ENCODE results near the gene FHOD3. TPM values are rescaled to one million over a fixed set of nuclear protein-coding genes. Genes with fewer than 3 reads are reported as not detected.
"Not testable (repeated sequence)": the region's sequence is repeated elsewhere in the genome, so short reads cannot be mapped to it uniquely, and the experiment has no call there.

Gene FHOD3
- polyA plus RNA-seq, 1 donor from 2014 or later, result not detected

GRCh38 chr18:36338403-36338933 lies 41.0 kb downstream of the FHOD3 start:
- Mint-ChIP-seq H3K4me3 (no peak overlapping the region), H3K9me3 (peaks cover 2 to 10% (median 9%) of the 10 kb centered on the region in 3 donors)

GRCh38 chr18:36340246-36340645 lies 42.7 kb downstream of the FHOD3 start:
- peaks cover 0 to 2% (median 0%) of the 10 kb centered on the region in 3 donors for H3K4me1 Mint-ChIP-seq
- no peak overlapping the region for H3K27ac Mint-ChIP-seq
- no peak overlapping the region for H3K4me3 Mint-ChIP-seq
- H3K27me3 Mint-ChIP-seq, result peaks cover 2% of the 10 kb centered on the region
- H3K9me3 Mint-ChIP-seq, result peaks cover 2 to 10% (median 9%) of the 10 kb centered on the region in 3 donors
- no peaks in the 10 kb centered on the region for H3K36me3 Mint-ChIP-seq

More at GRCh38 chr18:36338403-36338933, 41.0 kb downstream of the FHOD3 start:
- H3K27me3 Mint-ChIP-seq, result peaks cover 2% of the 10 kb centered on the region
- H3K36me3 Mint-ChIP-seq, result no peaks in the 10 kb centered on the region
- H3K4me1 Mint-ChIP-seq, result peaks cover 0 to 2% (median 0%) of the 10 kb centered on the region in 3 donors
- no peak overlapping the region for H3K27ac Mint-ChIP-seq

GRCh38 chr18:36341944-36342343 lies 44.4 kb downstream of the FHOD3 start:
- H3K27me3 Mint-ChIP-seq, result peaks cover 5% of the 10 kb centered on the region
- no peak overlapping the region for H3K4me3 Mint-ChIP-seq
- H3K27ac Mint-ChIP-seq, result no peak overlapping the region
- H3K9me3 Mint-ChIP-seq, result peaks cover 2 to 10% (median 9%) of the 10 kb centered on the region in 3 donors
- H3K4me1 Mint-ChIP-seq, result peaks cover 0 to 2% (median 0%) of the 10 kb centered on the region in 3 donors
- no peaks in the 10 kb centered on the region for H3K36me3 Mint-ChIP-seq

GRCh38 chr18:36348331-36348730 lies 50.8 kb downstream of the FHOD3 start:
- H3K4me1 Mint-ChIP-seq, result no peaks in the 10 kb centered on the region
- peaks cover 13% of the 10 kb centered on the region for H3K27me3 Mint-ChIP-seq
- H3K36me3 Mint-ChIP-seq, result no peaks in the 10 kb centered on the region
- no peak overlapping the region for H3K4me3 Mint-ChIP-seq
- no peak overlapping the region for H3K27ac Mint-ChIP-seq
- H3K9me3 Mint-ChIP-seq, result no peaks in the 10 kb centered on the region

- no peaks in the 10 kb centered on the region for H3K9me3 Mint-ChIP-seq
- H3K36me3 Mint-ChIP-seq, result no peaks in the 10 kb centered on the region
- no peak overlapping the region for H3K4me3 Mint-ChIP-seq
- H3K4me1 Mint-ChIP-seq, result no peaks in the 10 kb centered on the region
- no peak overlapping the region for H3K27ac Mint-ChIP-seq
- peaks cover 13% of the 10 kb centered on the region for H3K27me3 Mint-ChIP-seq
Measured at GRCh38 chr18:36348971-36349417, 51.5 kb downstream of the FHOD3 start.

- Mint-ChIP-seq H3K9me3 (no peaks in the 10 kb centered on the region), H3K36me3 (no peaks in the 10 kb centered on the region), H3K27me3 (peaks cover 13% of the 10 kb centered on the region), H3K4me1 (no peaks in the 10 kb centered on the region), H3K27ac (no peak overlapping the region), H3K4me3 (no peak overlapping the region)
Measured at GRCh38 chr18:36349552-36349951, 52.0 kb downstream of the FHOD3 start.

- Mint-ChIP-seq H3K4me3 (no peak overlapping the region), H3K27me3 (peaks cover 13% of the 10 kb centered on the region), H3K27ac (no peak overlapping the region), H3K9me3 (no peaks in the 10 kb centered on the region), H3K36me3 (no peaks in the 10 kb centered on the region), H3K4me1 (no peaks in the 10 kb centered on the region)
Measured at GRCh38 chr18:36350251-36350651, 52.7 kb downstream of the FHOD3 start.

GRCh38 chr18:36350839-36351469 lies 53.4 kb downstream of the FHOD3 start:
- H3K4me3 Mint-ChIP-seq, result no peak overlapping the region
- H3K27me3 Mint-ChIP-seq, result peaks cover 13% of the 10 kb centered on the region
- H3K27ac Mint-ChIP-seq, result no peak overlapping the region
- no peaks in the 10 kb centered on the region for H3K36me3 Mint-ChIP-seq
- no peaks in the 10 kb centered on the region for H3K4me1 Mint-ChIP-seq
- H3K9me3 Mint-ChIP-seq, result no peaks in the 10 kb centered on the region

- H3K27me3 Mint-ChIP-seq, result peaks cover 11% of the 10 kb centered on the region
- H3K4me3 Mint-ChIP-seq, result no peak overlapping the region
- no peak overlapping the region for H3K27ac Mint-ChIP-seq
- H3K4me1 Mint-ChIP-seq, result no peaks in the 10 kb centered on the region
- no peaks in the 10 kb centered on the region for H3K36me3 Mint-ChIP-seq
- H3K9me3 Mint-ChIP-seq, result no peaks in the 10 kb centered on the region
Measured at GRCh38 chr18:36352384-36352783, 54.9 kb downstream of the FHOD3 start.

- Mint-ChIP-seq H3K27ac (no peak overlapping the region), H3K36me3 (no peaks in the 10 kb centered on the region), H3K4me1 (no peaks in the 10 kb centered on the region), H3K27me3 (peaks cover 14% of the 10 kb centered on the region), H3K4me3 (no peak overlapping the region), H3K9me3 (peaks cover 0 to 2% (median 0%) of the 10 kb centered on the region in 3 donors)
Measured at GRCh38 chr18:36354989-36355388, 57.5 kb downstream of the FHOD3 start.

- no peaks in the 10 kb centered on the region for H3K4me1 Mint-ChIP-seq
- peaks cover 0 to 2% (median 0%) of the 10 kb centered on the region in 3 donors for H3K9me3 Mint-ChIP-seq
- no peak overlapping the region for H3K27ac Mint-ChIP-seq
- H3K4me3 Mint-ChIP-seq, result no peak overlapping the region
- H3K27me3 Mint-ChIP-seq, result peaks cover 12% of the 10 kb centered on the region
- H3K36me3 Mint-ChIP-seq, result no peaks in the 10 kb centered on the region
Measured at GRCh38 chr18:36355511-36355910, 58.0 kb downstream of the FHOD3 start.

GRCh38 chr18:36356741-36357140 lies 59.2 kb downstream of the FHOD3 start:
- not testable (repeated sequence) for H3K4me1 Mint-ChIP-seq, H3K27ac Mint-ChIP-seq, H3K36me3 Mint-ChIP-seq, H3K9me3 Mint-ChIP-seq, H3K4me3 Mint-ChIP-seq
- H3K27me3 Mint-ChIP-seq, result peaks cover 14% of the 10 kb centered on the region

- Mint-ChIP-seq H3K4me1 (no peaks in the 10 kb centered on the region), H3K36me3 (no peaks in the 10 kb centered on the region)
Measured at GRCh38 chr18:36358141-36358540, 60.6 kb downstream of the FHOD3 start.

GRCh38 chr18:36360256-36360909 lies 62.9 kb downstream of the FHOD3 start:
- peaks cover 0 to 7% (median 0%) of the 10 kb centered on the region in 3 donors for H3K9me3 Mint-ChIP-seq
- H3K27me3 Mint-ChIP-seq, result peaks cover 16% of the 10 kb centered on the region
- no peaks in the 10 kb centered on the region for H3K4me1 Mint-ChIP-seq
- peak overlapping the region in 1 of 4 donors; percentile 25 for H3K4me3 Mint-ChIP-seq
- no peak overlapping the region for H3K27ac Mint-ChIP-seq
- no peaks in the 10 kb centered on the region for H3K36me3 Mint-ChIP-seq

More at GRCh38 chr18:36358141-36358540, 60.6 kb downstream of the FHOD3 start:
- Mint-ChIP-seq H3K27ac (no peak overlapping the region), H3K27me3 (peaks cover 16% of the 10 kb centered on the region), H3K9me3 (peaks cover 0 to 7% (median 0%) of the 10 kb centered on the region in 3 donors), H3K4me3 (no peak overlapping the region)

GRCh38 chr18:36364911-36365624 lies 67.6 kb downstream of the FHOD3 start:
- Mint-ChIP-seq H3K36me3 (no peaks in the 10 kb centered on the region), H3K27ac (no peak overlapping the region), H3K4me1 (no peaks in the 10 kb centered on the region), H3K27me3 (peaks cover 7% of the 10 kb centered on the region), H3K9me3 (peaks cover 0 to 6% (median 0%) of the 10 kb centered on the region in 3 donors), H3K4me3 (peak overlapping the region in 1 of 4 donors; percentile 19)
